GM18517 (cell line): ENCODE data around the gene RBM38.

ENCODE experiments used
- ATAC-seq: cut with Tn5 transposase; IDR thresholded peaks from one replicate; pipeline ENCODE4 v1.9.1; 2021; ENCODE audit warnings: mild to moderate bottlenecking, moderate library complexity; ENCODE audit not compliant: unreplicated experiment

RBM38 gene

DNA sequence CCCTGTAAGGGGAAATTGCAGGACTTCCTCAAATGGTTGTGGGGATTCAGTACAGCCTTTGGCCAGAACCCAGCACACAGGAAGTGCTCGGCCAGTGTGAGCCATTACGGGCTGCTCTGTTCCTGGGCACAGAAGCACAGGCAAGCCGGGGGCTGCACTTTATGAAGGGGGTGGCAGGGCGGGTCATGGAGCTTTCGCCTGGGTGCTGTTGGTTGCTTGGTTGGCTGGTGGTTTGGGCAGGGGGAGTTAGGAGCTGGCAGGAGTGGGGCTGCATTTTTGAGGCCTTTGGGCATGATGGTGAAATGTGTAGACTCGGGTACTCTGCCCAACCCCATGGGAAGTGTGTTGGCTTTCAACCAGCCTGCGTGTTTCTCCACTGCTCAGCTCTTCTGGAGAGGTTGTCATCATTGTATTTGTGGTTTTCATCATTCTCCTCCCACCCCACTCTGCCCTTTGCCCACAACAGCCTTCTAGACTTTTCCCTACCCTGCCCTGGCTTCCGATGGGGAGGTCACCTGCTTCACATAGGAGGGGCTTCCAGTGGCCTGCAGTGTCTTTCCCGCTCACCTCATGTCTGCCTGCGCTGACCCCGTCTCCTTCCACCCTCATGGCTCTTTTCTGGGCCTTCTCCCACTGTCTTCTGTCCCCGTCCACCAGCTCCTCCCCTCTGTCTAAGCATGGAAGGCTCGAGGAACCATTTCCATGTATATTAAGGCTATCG, 16.1 kb upstream of the RBM38 start:
- ATAC-seq = no peak

DNA sequence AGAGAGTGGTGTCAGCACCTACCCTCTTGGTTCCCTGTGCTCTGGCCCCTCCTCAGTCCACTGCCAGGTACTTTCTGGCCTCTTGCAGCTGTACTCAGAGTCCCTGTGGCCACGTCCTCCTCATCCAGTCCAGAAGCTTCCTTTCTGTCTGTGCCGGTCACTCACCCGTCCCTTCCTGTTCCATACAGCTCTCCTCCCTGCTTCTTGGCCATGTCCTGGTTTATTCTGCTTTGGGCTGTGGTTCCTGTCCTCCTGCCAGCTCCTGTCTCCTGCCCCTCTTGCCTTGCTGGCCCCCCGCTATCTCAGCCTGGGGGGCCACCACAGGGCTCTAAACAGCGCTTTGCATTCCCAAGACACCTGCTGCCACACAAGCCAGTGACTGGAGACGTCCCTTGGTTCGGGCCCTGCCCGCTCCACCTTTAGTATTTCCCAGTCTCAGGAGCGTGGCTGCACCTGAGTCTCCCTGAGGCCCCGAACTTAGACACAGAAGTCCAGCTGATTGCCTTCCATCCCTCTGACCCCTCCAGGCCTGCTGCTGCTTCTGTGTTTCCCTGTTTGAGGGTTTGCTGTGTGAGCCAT, 15.5 kb upstream of the RBM38 start:
- ATAC-seq = no peak

DNA sequence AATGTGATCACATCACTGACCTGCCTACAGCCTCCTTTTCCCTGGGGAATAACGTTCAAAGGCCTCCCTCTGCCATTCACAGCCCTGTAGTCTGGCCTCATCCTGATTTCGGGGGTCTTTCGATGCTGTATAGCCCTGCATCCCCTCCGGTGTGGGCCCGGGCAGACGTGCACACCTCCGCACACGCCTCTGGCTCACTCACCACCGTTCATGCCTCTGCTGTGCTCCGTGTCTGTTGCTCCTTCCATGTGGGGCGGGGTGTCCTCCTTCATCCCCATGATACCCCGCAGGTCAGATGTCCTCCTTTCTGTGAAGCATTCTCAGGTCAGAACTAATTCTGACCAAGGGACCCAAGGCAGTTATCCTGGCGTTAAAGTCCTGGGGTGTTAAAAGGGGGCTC, 13.8 kb upstream of the RBM38 start:
- no peak for ATAC-seq

DNA sequence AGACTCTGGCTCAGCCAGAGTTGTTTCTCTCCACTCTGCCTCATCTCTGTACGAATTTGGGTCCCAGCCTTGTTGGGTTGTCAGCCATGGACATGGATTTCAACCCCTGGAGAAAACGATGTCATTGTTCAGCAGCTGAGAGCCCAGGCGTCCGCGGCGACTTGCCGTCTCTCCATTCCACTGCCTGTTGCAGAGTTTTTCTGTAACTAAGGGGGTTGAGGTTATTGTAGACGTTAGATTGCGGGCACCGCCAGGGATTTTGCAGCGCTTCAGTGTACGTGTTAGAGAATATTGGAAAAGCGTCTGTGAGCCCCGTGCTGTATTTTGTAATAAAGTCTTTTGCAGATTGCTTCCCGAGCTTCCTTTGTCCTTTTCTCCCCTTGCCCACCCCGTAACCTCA, 13.1 kb upstream of the RBM38 start:
- ATAC-seq = no peak

DNA sequence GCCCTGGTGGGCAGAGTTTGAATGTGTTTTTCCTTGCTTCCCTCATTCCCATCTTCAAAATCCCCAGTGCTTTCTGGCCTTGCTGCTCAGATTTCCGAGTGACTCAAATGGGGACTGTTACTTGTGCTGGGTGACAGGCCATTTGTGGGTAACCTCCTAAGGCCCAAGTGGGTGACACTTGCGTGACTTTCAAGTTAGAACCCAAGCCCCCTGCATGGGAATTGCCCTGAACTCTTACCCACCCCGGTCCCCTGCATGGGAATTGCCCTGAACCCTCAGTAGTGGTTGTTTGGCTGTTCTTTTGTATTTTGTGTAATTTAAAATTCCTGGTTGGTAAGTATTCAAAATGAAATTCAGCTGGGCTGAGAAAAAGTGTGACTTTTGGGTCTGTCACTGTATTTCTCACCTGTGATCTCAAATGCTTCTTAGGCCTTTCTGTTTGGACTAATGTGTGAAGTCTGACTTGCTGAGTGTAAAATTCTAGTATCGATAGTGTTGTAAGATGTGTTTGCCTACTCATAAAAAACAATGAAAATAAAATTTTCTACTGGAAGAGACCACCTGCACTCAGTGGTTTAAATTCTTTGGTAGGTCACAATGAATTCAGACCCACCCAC, 12.4 kb upstream of the RBM38 start:
- no peak for ATAC-seq

DNA sequence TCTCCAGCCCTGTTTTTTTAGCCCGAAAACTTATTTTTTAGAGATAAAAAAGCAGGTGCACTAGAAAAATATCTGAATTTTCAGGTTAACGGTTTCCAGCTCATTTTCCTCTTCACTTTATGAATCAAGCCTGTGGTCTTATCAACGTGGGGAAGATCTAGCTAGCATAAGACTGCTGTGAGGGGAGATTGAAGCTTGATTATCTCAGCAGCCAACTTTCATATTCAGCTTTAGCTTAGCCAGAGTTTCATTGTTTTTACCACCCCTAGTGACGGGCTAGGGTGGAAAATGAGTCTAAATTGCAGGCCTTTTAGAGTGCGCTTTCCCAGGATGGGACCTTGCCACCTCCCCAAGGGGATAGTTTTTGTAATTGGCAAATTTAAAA, 11.9 kb upstream of the RBM38 start:
- no peak for ATAC-seq

DNA sequence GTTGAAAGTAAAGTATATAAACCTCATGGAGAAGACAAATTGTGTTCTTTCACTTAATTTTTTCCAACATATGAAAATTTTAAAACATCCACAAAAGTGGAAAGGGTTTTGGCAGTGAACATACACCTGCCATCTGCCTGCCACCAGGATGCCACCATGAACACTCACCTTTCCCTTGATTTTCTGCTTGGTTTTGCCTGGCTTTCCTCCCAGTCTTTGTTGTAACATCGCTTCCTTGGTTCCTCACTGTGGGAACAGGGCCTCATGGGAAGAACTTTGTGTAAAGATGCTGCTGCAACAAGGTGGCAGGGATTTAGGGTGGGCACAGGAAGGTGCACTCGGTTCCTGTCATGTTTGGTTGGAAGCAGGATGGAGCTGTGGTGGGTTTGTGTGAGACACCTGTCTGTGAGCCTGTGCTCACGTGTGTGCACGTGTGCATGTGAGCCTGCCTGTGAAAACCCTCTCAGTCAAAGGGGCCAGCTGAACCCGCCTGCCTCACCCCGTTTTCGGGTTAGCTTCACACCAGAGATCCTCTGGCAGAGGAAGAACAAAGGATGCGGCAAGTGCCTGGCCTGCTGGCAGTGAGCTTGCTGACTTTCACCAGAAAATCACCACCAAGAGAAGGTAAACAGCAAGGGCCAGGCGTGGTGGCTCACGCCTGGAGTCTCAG, 11.0 kb upstream of the RBM38 start:
- no peak for ATAC-seq

DNA sequence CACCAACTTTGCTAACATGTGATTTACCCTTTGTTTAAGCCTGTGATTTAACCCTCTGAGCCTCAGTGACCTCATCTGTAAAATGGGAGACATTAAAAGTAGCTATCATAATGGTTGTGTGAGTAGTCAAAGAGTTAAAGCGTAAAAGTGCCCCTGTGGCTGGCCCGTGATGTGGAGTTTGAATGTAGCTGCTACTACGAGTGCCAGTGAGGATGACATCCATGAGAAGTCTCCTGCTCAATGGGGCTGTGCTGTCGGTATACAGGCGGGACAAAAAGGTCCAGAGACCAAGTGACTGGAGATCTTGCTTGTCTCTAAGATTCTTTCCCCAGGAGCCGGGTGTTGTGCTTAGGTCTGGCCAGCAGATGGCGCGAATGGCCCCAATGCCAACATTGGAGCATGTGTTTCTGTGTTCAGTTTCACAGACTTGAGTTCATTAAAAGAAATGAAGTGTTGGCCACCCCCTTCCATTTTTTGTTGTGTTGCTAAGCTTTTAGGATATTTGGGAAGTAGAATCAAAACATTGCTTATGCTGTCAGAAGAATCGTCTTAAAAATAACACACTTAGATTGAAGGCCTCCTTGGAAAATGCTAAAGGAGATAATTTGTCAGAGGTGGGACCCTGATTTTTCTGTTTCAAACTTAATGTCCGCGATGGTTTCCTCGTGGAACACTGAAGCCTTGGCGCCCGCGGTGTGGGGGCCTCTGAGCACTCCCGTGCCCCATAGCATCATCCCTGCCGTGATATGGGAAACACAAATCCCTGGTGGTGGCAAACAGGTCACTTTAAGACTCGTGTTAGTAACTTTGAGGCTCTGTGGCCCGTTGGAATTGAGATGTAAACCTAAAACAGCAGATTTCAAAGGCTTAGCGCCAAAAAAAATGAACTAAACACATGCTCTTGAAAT, 9.3 kb upstream of the RBM38 start:
- ATAC-seq = no peak

DNA sequence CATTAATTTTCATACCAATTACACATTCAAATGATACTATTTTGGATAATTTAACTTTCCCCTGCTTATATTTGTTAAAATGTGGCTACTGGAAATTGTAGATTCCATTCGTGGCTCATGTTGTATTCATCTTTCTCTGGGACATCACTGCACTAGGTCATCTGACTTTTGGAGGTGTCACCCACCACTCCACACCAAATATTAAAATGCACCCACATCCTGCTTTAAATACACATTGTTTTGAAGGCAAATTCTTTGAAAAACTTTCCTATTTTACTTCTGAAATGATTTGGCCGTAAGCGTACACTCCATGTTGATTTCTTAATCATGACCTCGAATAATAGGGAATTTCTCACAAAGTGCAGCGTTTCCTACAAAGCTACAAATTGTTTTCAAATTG, 8.7 kb upstream of the RBM38 start:
- no peak for ATAC-seq

DNA sequence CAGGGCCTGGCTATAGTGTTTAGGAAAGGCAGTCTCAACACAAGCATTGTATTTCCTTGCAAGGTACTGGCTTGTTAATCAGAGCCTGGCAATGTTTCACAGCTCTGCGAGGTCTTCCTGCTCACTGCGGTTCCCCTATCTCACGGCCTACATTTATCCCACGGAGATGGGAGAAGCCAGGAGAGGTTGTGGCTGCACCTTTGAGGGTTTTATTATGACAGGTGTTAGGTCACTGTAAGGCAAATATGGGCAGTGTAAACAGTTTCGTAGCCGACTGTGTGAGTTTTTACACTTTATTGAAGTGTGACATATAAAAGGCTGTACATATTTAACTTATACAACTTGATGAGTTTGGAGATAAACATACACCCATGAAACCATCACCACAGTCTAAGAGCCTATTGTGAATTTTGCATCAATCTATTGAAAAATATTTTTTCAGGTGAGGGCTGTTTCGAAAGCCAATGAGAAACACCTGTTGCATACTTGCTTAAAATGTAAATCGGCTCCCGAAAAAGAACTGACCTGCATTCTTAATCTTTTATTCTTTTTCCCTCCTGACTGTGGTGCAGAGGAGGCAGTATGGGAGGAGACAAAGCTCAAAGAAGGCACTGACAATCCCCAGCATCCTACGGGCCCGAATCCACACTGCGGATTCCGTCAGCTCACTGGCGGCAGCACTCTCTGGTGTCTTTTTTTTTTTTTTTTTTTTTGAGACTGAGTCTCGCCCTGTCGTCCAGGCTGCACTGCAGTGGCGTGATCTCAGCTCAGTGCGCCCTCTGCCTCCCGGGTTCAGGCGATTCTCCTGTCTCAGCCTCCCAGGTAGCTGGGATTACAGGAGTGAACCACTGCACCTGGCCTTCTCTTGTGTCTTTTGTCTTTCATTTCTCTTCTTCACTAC, 7.5 kb upstream of the RBM38 start:
- no peak for ATAC-seq

DNA sequence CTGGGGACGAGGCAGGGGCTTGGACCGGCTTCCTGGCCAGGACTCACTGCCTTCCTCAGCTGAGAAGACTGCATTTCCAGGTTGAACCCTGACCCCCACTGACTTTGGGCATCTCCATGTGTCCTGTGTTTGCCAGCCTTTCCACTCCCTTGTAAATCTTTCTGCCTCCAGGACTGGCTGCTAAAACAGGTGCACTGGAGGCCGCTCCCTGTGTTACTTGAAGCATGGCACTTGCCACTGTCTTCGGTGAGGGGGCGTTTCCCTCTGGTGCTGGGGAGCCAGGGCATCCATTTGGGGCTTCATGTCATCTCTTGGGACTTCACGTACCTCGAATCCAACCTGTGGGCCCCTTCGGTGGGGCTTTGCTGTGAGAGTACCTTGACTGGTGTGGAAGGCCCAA, 6.7 kb upstream of the RBM38 start:
- no peak for ATAC-seq

DNA sequence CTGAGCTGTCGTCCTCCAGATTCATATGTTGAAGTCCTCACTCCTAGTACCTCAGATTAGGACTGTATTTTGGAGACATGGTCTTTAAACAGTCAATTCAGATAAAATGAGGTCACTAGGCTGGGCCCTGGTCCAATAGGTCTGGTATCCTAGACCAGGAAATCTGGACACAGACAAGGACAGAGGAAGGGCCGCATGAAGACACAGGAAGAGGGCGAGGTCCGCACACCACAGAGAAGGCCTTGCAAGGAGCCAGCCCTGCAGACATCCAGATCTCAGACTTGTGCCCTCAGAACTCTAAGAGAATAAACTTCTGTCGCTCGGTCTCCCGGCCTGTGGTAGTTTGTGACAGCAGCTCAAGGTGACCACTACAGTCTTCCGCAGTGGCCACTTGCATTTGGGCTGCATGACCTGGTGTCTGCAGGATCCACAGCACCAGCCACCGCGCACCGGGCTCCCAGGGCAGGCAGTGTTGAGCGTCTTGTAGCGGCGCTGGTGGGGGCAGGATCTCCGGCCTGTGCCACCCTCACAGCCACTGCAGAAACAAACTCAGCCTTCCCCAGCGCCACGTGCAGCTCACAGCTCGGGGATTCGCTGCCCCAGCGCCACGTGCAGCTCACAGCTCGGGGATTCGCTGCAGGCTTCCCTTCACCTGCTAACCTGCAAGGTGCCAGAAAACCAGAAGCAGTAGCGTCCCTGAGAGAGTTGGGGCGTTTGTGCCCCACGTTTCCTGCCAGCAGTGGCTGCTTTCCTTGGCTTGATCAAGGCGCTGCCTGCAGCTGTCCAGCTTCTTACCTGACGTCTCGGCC, 6.0 kb upstream of the RBM38 start:
- ATAC-seq = no peak

DNA sequence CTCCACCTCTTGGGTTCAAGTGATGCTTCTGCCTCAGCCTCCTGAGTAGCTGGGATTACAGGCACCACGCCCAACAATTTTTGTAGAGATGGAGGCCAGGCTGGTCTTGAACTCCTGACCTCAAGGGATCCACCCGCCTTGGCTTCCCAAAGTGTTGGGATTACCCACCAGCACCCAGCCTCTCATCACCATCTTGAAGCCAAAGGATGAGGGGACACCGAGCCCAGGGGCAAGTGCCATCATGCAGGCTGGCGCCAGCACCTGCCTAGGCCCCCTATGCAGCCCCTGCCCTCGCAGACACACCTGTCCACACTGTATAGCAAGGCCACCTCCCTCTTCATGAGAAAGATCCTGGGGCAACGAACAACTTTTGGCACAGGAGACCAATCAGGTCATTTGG, 5.3 kb upstream of the RBM38 start:
- ATAC-seq = no peak

DNA sequence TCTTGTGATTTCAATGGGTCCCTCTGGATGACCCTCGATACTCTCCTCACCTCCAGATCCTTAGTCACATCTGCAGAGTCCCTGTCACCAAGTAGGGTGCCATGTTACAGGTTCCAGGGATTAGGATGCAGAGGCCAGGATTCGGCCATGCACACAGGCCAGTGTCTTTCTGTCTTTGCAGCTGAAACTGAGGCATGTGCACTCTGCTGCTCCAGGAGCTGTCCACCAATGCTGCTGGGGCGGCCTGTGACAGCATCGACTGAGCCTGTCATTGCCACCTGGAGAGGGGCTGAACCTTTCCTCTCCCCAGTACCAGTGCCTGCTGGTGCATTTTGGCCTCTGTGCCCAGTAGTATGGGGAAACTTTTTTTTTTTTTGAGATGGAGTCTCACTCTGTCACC, 4.4 kb upstream of the RBM38 start:
- no peak for ATAC-seq

DNA sequence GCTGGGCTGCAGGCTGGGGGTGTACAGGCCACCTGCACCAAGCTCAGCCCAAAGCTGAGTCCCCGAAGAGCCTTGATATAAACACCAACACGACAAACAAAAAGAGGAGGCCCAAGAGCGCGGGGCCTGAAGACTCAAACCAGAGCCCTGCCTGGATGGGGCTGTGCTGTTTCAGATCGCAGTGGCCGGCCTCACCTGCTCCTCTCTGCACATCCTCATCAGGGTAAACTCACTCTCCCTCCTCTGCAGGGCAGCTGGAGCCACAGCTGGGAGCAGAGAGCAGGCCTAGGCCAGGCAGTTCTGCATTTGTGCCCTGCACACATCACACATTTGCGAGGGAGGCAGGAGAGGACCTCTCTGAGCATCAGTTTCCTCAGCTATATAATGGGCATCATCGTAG, 3.7 kb upstream of the RBM38 start:
- ATAC-seq = no peak

DNA sequence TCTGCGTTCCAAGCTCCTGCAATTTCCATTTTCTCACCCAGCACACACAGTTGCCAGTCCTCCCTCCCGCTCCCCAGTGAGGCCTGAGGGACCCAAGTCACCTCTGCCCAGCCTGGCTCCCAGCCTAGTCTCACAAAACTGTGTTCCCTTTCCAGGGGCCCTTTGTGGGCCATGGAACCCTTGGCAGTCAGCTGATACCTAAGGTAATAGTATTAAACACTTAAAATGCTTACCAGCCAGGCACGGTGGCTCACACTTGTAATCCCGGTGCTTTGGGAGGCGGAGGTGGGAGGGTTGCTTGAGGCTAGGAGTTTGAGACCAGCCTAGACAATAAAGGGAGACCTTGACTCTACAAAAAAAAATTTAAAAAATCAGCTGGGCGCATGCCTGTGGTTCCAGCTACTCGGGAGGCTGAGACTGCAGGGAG, 3.2 kb upstream of the RBM38 start:
- ATAC-seq = no peak

DNA sequence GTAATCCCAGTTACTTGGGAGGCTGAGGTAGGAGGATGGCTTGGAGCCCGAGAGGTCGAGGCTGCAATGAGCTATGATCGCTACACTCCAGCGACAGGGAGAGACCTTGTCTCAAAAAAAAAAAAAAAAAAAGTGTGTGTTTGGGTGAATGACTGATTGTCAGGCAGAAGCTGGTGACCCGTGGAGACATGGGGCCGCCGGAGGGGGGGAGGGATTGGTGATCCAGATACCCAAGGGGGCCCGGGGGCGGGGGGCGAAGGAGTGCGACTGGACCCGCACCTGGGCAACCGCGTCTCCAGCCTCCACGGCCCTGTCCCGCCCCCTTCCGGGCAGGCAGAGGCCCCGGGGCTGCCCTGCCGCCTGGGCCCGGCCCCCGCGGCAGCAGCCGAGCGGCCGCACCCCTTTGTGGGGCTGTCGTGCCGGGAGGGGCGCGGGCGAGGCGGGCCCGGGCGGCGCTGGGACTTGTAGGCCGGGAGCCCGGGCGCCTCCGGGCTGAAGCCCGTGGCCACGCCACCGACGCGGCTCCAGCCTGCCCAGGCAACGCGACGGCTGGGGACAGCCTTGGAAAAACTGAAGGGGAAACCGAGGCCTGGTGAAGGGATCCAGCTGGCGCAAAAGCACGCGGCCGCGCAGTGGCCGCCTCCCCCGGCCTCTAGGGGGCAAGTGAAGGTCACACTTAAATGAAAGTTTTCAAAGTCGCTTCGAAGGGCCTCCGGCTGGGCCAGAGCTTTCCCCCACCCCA, 2.1 kb upstream of the RBM38 start:
- ATAC-seq = no peak
